HG03460 (cell line): ENCODE measurements around the gene FRMPD3.

Experiments used
- ATAC-seq: cut with Tn5 transposase; IDR thresholded peaks from one replicate; pipeline ENCODE4 v1.9.1; 2021; ENCODE audit not compliant: unreplicated experiment

Gene FRMPD3

DNA sequence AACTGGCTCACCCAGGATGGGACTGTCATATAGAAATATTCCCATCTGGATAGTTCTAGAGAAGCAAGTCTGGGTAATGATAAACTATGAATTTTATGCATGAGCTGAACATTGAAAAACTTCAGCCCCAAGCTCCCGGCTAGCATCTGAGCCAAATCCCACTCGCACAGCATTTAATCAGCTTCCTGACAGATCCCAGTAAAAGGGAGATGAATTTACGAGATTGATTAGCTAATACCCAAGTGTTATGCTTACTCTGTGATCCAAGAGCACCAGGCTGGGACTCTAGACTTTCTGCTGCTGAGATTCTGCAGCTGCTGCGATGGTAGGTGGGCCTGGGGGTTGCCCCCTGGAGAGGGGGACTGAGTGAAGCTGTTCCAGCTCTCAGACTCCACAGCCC lies 28.0 kb downstream of the FRMPD3 start:
- ATAC-seq: no peak

DNA sequence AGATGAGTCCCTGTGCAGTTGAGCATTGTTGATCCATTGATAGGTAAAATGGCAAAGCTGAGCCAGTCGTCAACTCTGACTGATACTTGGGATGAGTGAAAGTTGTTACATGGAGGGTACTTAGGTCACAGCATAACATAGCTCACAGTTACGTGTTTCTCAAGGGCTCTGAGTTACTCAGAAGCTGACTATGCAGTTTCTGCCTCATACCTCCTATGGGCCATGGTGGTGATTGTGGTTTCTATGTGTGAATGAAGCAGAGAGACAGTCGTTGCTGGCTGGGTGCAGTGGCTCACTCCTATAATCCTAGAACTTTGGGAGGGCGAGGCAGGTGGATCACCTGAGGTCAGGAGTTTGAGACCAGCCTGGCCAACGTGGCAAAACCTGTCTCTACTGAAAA lies 30.8 kb downstream of the FRMPD3 start:
- no peak for ATAC-seq

DNA sequence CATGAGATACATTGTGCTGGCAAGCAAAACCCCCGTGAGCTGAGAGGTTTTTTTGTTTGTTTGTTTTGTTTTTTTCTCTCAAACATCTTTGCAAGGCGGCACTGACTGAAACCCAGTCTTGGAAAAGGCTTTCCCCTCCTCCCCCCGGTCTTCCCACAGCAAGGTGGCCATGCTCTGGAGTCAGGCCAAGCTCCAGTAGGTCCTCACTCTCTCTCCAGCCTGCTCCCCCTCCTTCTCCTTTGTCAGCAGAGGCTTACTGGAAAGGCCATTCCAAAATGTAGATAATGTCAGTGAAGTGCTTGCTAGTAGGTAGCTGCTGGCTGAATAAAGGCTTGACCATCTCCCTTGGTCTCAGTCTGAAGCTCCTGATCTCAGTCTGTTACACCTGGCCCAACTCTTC lies 32.6 kb downstream of the FRMPD3 start:
- ATAC-seq: no peak

DNA sequence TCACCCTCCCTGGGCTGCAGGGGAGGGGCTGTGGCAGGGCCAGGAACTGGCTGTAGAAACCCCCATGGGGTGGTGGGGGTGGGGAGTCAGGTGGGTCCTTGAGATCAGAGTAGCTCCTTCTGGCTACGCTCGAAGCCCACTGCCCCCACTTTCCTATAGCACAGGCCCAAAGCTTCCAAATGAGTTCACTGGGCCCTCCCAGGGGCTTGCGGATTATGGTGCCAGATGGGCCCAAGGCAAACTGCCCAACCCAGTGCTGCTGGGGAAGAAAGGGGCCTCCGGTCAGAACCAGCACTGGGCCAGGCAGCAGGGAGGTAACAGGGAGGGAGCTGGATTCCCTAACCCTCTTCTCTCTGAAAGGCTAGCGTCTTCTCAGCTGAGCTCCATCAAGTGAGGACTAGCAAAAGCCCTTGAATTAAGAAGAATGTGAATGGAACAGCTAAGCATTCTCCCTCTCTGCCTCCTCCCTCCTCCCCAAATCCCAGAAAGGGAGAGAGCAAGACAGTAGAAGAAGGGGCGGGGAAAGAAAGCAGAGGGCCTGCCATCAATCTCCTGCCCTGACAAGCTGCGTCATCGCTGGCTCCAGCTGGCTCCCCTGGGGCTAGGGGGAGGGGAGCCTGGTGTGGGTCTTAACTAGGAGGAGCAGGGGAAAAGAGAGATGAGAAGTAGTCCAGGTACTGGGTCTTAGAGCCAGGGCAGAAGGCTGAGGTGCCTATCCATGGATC lies 34.7 kb downstream of the FRMPD3 start:
- ATAC-seq: no peak

DNA sequence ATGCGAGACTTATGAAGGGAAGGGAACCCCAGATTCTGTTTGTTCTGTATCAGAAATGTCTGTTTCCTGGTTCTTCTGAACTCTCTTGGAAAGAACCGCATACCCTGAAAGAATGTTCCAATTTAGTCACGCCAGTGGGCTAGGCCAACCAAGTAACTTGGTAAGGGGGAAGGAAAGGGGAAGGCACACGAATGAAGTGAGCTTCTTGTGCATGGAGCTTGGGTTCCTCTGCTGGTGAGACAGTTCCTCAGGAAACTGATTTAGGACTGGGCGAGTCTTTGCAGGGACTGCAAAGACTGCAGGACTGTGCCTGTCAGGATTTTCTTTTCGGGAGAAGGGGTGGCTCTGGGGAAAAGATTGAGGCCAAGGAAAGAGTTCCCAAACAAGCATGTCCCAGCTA lies 35.6 kb downstream of the FRMPD3 start:
- no peak for ATAC-seq

DNA sequence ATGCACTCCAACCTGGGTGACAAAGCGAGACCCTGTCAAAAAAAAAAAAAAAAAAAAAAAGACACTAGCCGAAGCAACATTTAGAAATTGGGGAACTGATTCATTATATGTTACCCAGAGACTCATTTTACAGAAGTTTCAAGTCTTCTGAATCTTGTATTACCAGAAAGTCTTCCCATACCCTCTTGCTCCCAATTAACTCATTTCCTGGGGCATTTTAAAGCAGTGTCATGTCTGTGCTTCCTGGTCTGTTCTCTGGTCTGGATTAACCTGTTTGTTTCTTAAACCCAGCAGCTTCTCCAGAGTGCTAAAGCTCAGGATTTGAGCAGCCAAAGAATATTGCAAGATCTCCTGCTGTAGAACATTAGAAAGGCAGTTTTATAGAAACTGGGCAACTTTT lies 43.7 kb downstream of the FRMPD3 start:
- no peak for ATAC-seq

DNA sequence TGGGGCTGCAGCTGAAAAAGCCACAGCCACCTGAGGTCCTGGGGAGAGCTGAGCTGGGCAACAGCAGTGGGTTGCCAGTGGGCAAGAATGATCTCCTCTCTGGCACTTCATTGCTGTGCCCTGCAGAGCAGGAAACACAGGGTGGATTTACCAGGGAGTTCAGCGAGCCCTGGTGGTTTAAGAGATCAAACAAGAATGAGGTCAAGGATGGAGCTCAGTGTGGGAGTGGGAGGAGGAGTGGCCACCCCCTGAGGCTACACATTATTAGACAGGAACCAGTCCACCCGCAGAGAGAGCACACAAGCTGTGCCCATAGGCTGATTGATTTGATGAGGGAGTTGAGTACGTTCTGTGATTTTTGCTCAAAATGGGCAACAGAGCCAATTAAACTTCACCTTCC lies 47.3 kb downstream of the FRMPD3 start:
- ATAC-seq: no peak
